ENCODE results near the gene TAPT1.
"Not testable (repeated sequence)": the region's sequence is repeated elsewhere in the genome, so short reads cannot be mapped to it uniquely, and the experiment has no call there.

TAPT1 gene

GRCh38 chr4:16199093-16199492 lies 27.2 kb downstream of the TAPT1 start:
- TF ChIP-seq JUND (IDR thresholded peaks at IDR 0.05; ENCODE audit: low read depth): no peak
- DNase-seq (ENCODE audit: low read depth in 1 of 2, low spot score in 1 of 2): peak in 1 of 2 experiments; percentile 37
- in situ Hi-C loops (cut with HindIII; ENCODE audit: low pct_unique_long_range_greater_than_20kb, low sequenced_read_pairs): no loop called here

- DNase-seq (ENCODE audit: low read depth in 1 of 2, low spot score in 1 of 2): peak in 1 of 2 experiments; percentile 3
- in situ Hi-C loops (cut with HindIII; ENCODE audit: low pct_unique_long_range_greater_than_20kb, low sequenced_read_pairs): no loop called here
- TF ChIP-seq JUND (IDR thresholded peaks at IDR 0.05; ENCODE audit: low read depth): no peak
Observed at GRCh38 chr4:16197876-16198665, 28.2 kb downstream of the TAPT1 start.

- in situ Hi-C loops (cut with HindIII; ENCODE audit: low pct_unique_long_range_greater_than_20kb, low sequenced_read_pairs): no loop called here
- DNase-seq (ENCODE audit: low read depth in 1 of 2, low spot score in 1 of 2): peak; percentile 2 to 90
- TF ChIP-seq JUND (IDR thresholded peaks at IDR 0.05; ENCODE audit: low read depth): peak; percentile 31; the same call in 1 of the 2 replicates
Observed at GRCh38 chr4:16196482-16197393, 29.5 kb downstream of the TAPT1 start.

GRCh38 chr4:16195209-16195608 lies 31.1 kb downstream of the TAPT1 start:
- in situ Hi-C loops (cut with HindIII; ENCODE audit: low pct_unique_long_range_greater_than_20kb, low sequenced_read_pairs): no loop called here
- DNase-seq (ENCODE audit: low read depth in 1 of 2, low spot score in 1 of 2): peak in 1 of 2 experiments; percentile 2
- TF ChIP-seq JUND (IDR thresholded peaks at IDR 0.05; ENCODE audit: low read depth): no peak

- DNase-seq (ENCODE audit: low read depth in 1 of 2, low spot score in 1 of 2); in situ Hi-C loops (cut with HindIII; ENCODE audit: low pct_unique_long_range_greater_than_20kb, low sequenced_read_pairs): not testable (repeated sequence)
Observed at GRCh38 chr4:16194798-16195197, 31.5 kb downstream of the TAPT1 start.

- in situ Hi-C loops (cut with HindIII; ENCODE audit: low pct_unique_long_range_greater_than_20kb, low sequenced_read_pairs): no loop called here
- no peak for DNase-seq (ENCODE audit: low read depth in 1 of 2, low spot score in 1 of 2)
- TF ChIP-seq JUND (IDR thresholded peaks at IDR 0.05; ENCODE audit: low read depth): no peak
Observed at GRCh38 chr4:16194214-16194613, 32.1 kb downstream of the TAPT1 start.

- DNase-seq (ENCODE audit: low read depth in 1 of 2, low spot score in 1 of 2): no peak
- in situ Hi-C loops (cut with HindIII; ENCODE audit: low pct_unique_long_range_greater_than_20kb, low sequenced_read_pairs): no loop called here
- TF ChIP-seq JUND (IDR thresholded peaks at IDR 0.05; ENCODE audit: low read depth): no peak
Observed at GRCh38 chr4:16192631-16193518, 33.4 kb downstream of the TAPT1 start.

GRCh38 chr4:16192057-16192456 lies 34.2 kb downstream of the TAPT1 start:
- in situ Hi-C loops (cut with HindIII; ENCODE audit: low pct_unique_long_range_greater_than_20kb, low sequenced_read_pairs): no loop called here
- TF ChIP-seq JUND (IDR thresholded peaks at IDR 0.05; ENCODE audit: low read depth): no peak
- DNase-seq (ENCODE audit: low read depth in 1 of 2, low spot score in 1 of 2): no peak

GRCh38 chr4:16187455-16187854 lies 38.8 kb downstream of the TAPT1 start:
- no peak for TF ChIP-seq JUND (IDR thresholded peaks at IDR 0.05; ENCODE audit: low read depth)
- in situ Hi-C loops (cut with HindIII; ENCODE audit: low pct_unique_long_range_greater_than_20kb, low sequenced_read_pairs): no loop called here
- DNase-seq (ENCODE audit: low read depth in 1 of 2, low spot score in 1 of 2): no peak

GRCh38 chr4:16186986-16187385 lies 39.3 kb downstream of the TAPT1 start:
- TF ChIP-seq JUND (IDR thresholded peaks at IDR 0.05; ENCODE audit: low read depth): no peak
- in situ Hi-C loops (cut with HindIII; ENCODE audit: low pct_unique_long_range_greater_than_20kb, low sequenced_read_pairs): no loop called here
- DNase-seq (ENCODE audit: low read depth in 1 of 2, low spot score in 1 of 2): no peak

- in situ Hi-C loops (cut with HindIII; ENCODE audit: low pct_unique_long_range_greater_than_20kb, low sequenced_read_pairs): no loop called here
Observed at GRCh38 chr4:16183604-16184003, 42.7 kb downstream of the TAPT1 start.

GRCh38 chr4:16176621-16177020 lies 49.6 kb downstream of the TAPT1 start:
- DNase-seq (ENCODE audit: low read depth in 1 of 2, low spot score in 1 of 2): no peak
- TF ChIP-seq JUND (IDR thresholded peaks at IDR 0.05; ENCODE audit: low read depth): no peak
- in situ Hi-C loops (cut with HindIII; ENCODE audit: low pct_unique_long_range_greater_than_20kb, low sequenced_read_pairs): no loop called here

More at GRCh38 chr4:16183604-16184003, 42.7 kb downstream of the TAPT1 start:
- TF ChIP-seq JUND (IDR thresholded peaks at IDR 0.05; ENCODE audit: low read depth): no peak
- DNase-seq (ENCODE audit: low read depth in 1 of 2, low spot score in 1 of 2): no peak

All from T47D (cell line).